ENCODE results near the gene ABCC8.

Gene ABCC8

DNA sequence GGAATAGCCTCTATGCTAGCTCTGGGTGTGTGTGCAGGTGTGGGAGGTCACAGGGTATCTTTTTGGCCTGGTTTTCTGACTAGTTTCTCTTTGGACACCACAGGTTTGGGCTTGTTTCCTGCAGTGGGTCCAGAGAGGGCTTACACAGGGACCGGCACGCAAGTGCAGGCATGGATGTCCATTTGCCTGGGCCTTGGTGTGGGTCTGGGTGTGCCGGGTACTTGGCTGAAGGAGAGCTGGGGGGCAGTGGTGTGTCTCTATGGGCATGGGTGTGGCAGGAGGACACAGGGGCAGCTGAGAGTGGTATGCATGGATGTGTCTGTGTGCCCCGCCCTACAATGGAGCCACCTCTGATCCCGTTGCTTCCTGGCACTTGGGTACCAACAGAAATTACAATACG lies 80.7 kb downstream of the ABCC8 start:
- no peak for ATAC-seq
- TF ChIP-seq ZFP30 (CRISPR knock-in tag; IDR thresholded peaks at IDR 0.05) (no peak), OSR1 (CRISPR knock-in tag; IDR thresholded peaks at IDR 0.05) (no peak), ESRRG (CRISPR knock-in tag; IDR thresholded peaks at IDR 0.05) (no peak), CSDC2 (CRISPR knock-in tag; IDR thresholded peaks at IDR 0.05) (no peak), ZFP3 (CRISPR knock-in tag; IDR thresholded peaks at IDR 0.05) (no peak), ZNF70 (CRISPR knock-in tag; IDR thresholded peaks at IDR 0.05) (no peak), TOX (CRISPR knock-in tag; IDR thresholded peaks at IDR 0.05; ENCODE audit: borderline replicate concordance) (no peak), PPARA (CRISPR knock-in tag; IDR thresholded peaks at IDR 0.05; ENCODE audit: borderline replicate concordance) (no peak), BACH2 (CRISPR knock-in tag; IDR thresholded peaks at IDR 0.05; ENCODE audit: borderline replicate concordance) (no peak), ZC3H10 (CRISPR knock-in tag; IDR thresholded peaks at IDR 0.05) (no peak), ZNF565 (CRISPR knock-in tag; conservative IDR thresholded peaks at IDR 0.05; ENCODE audit: low read depth) (no peak), SNAI2 (CRISPR knock-in tag; IDR thresholded peaks at IDR 0.05) (no peak), TSHZ2 (CRISPR knock-in tag; IDR thresholded peaks at IDR 0.05) (no peak), CREB5 (CRISPR knock-in tag; IDR thresholded peaks at IDR 0.05; ENCODE audit: low read depth) (no peak), ZNF8 (CRISPR knock-in tag; IDR thresholded peaks at IDR 0.05) (no peak), ISL1 (CRISPR knock-in tag; IDR thresholded peaks at IDR 0.05) (no peak)
- TF ChIP-seq, protein P1, sequence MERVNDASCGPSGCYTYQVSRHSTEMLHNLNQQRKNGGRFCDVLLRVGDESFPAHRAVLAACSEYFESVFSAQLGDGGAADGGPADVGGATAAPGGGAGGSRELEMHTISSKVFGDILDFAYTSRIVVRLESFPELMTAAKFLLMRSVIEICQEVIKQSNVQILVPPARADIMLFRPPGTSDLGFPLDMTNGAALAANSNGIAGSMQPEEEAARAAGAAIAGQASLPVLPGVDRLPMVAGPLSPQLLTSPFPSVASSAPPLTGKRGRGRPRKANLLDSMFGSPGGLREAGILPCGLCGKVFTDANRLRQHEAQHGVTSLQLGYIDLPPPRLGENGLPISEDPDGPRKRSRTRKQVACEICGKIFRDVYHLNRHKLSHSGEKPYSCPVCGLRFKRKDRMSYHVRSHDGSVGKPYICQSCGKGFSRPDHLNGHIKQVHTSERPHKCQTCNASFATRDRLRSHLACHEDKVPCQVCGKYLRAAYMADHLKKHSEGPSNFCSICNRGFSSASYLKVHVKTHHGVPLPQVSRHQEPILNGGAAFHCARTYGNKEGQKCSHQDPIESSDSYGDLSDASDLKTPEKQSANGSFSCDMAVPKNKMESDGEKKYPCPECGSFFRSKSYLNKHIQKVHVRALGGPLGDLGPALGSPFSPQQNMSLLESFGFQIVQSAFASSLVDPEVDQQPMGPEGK (CRISPR knock-in tag; IDR thresholded peaks at IDR 0.05; ENCODE audit: borderline replicate concordance), result no peak
- TF ChIP-seq, protein P2, sequence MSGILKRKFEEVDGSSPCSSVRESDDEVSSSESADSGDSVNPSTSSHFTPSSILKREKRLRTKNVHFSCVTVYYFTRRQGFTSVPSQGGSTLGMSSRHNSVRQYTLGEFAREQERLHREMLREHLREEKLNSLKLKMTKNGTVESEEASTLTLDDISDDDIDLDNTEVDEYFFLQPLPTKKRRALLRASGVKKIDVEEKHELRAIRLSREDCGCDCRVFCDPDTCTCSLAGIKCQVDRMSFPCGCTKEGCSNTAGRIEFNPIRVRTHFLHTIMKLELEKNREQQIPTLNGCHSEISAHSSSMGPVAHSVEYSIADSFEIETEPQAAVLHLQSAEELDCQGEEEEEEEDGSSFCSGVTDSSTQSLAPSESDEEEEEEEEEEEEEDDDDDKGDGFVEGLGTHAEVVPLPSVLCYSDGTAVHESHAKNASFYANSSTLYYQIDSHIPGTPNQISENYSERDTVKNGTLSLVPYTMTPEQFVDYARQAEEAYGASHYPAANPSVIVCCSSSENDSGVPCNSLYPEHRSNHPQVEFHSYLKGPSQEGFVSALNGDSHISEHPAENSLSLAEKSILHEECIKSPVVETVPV (CRISPR knock-in tag; IDR thresholded peaks at IDR 0.05), result no peak

DNA sequence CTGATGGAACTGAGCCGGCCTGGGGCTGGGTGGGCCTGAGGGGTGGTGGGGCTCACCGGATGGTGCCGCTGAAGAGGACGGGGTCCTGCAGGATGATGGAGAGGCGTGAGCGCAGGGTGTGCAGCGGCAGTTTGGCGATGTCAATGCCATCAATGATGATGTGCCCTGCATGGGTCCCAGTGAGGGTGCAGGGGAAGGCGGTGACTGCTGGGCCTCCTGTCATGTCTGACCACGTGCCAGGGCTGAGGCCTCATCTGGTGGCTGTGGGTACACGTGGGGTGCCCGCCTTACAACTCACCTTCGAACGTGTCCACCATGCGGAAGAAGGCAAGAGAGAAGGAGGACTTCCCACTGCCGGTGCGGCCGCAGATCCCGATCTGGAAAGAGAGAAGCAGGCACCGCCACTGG lies 81.1 kb downstream of the ABCC8 start:
- no peak for ATAC-seq

More for the DNA sequence above, 81.1 kb downstream of the ABCC8 start:
- TF ChIP-seq TCF4 (CRISPR knock-in tag; IDR thresholded peaks at IDR 0.05; ENCODE audit: borderline replicate concordance), result no peak
- TF ChIP-seq CREB5 (CRISPR knock-in tag; IDR thresholded peaks at IDR 0.05; ENCODE audit: low read depth), result no peak
- TF ChIP-seq ZC3H10 (CRISPR knock-in tag; IDR thresholded peaks at IDR 0.05), result no peak
- no peak for TF ChIP-seq ZNF8 (CRISPR knock-in tag; IDR thresholded peaks at IDR 0.05)
- TF ChIP-seq TOX (CRISPR knock-in tag; IDR thresholded peaks at IDR 0.05; ENCODE audit: borderline replicate concordance), result no peak
- TF ChIP-seq ZNF70 (CRISPR knock-in tag; IDR thresholded peaks at IDR 0.05), result no peak
- no peak for TF ChIP-seq ISL1 (CRISPR knock-in tag; IDR thresholded peaks at IDR 0.05)
- TF ChIP-seq, protein P3, sequence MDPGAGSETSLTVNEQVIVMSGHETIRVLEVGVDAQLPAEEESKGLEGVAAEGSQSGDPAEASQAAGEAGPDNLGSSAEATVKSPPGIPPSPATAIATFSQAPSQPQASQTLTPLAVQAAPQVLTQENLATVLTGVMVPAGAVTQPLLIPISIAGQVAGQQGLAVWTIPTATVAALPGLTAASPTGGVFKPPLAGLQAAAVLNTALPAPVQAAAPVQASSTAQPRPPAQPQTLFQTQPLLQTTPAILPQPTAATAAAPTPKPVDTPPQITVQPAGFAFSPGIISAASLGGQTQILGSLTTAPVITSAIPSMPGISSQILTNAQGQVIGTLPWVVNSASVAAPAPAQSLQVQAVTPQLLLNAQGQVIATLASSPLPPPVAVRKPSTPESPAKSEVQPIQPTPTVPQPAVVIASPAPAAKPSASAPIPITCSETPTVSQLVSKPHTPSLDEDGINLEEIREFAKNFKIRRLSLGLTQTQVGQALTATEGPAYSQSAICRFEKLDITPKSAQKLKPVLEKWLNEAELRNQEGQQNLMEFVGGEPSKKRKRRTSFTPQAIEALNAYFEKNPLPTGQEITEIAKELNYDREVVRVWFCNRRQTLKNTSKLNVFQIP (CRISPR knock-in tag; IDR thresholded peaks at IDR 0.05; ENCODE audit: borderline replicate concordance, low read depth), result no peak
- TF ChIP-seq ARNTL (CRISPR knock-in tag; IDR thresholded peaks at IDR 0.05; ENCODE audit: borderline replicate concordance, low read depth), result no peak
- TF ChIP-seq ZNF565 (CRISPR knock-in tag; conservative IDR thresholded peaks at IDR 0.05; ENCODE audit: low read depth), result no peak
- TF ChIP-seq CSDC2 (CRISPR knock-in tag; IDR thresholded peaks at IDR 0.05), result no peak
- no peak for TF ChIP-seq ZFP30 (CRISPR knock-in tag; IDR thresholded peaks at IDR 0.05)
- no peak for TF ChIP-seq SNAI2 (CRISPR knock-in tag; IDR thresholded peaks at IDR 0.05)
- TF ChIP-seq PPARA (CRISPR knock-in tag; IDR thresholded peaks at IDR 0.05; ENCODE audit: borderline replicate concordance), result no peak
- no peak for TF ChIP-seq RARB (CRISPR knock-in tag; IDR thresholded peaks at IDR 0.05)
- no peak for TF ChIP-seq TSHZ2 (CRISPR knock-in tag; IDR thresholded peaks at IDR 0.05)
- TF ChIP-seq ZFP3 (CRISPR knock-in tag; IDR thresholded peaks at IDR 0.05), result no peak
- no peak for TF ChIP-seq OSR1 (CRISPR knock-in tag; IDR thresholded peaks at IDR 0.05)
- TF ChIP-seq, protein P1 (CRISPR knock-in tag; IDR thresholded peaks at IDR 0.05; ENCODE audit: borderline replicate concordance), result no peak
- TF ChIP-seq ESRRG (CRISPR knock-in tag; IDR thresholded peaks at IDR 0.05), result no peak

Data from SK-N-SH treated with all-trans-retinoic acid at 6 μM for 48 hours (cell line).